HepG2 (cell line): Measurements from ENCODE around the gene NGEF. TPM values are rescaled to one million over a fixed set of nuclear protein-coding genes. Genes with fewer than 3 reads are reported as not detected.

ENCODE experiments used
- CREM ChIP-seq, 2 experiments: sonication (generic) in 1 of 2; formaldehyde crosslinking in 1 of 2; IDR thresholded peaks; 2 replicates each; pipeline versions ENCODE4 v1.4.0 to v1.6.1; 2016 to 2020; ENCODE audit warnings: antibody characterized with exemption in 1 of 2, mild to moderate bottlenecking in 1 of 2, missing genetic modification reagents in 1 of 2
- HOMEZ ChIP-seq: IDR thresholded peaks from 2 replicates; pipeline ENCODE4 v1.6.1; 2016; ENCODE audit warnings: low read depth
- IRF2 ChIP-seq: IDR thresholded peaks from 2 replicates; pipeline ENCODE4 v1.6.1; 2018; ENCODE audit warnings: missing genetic modification reagents, missing compliant biosample characterization
- MIER2 ChIP-seq: IDR thresholded peaks from 2 replicates; pipeline ENCODE4 v1.6.1; 2016; ENCODE audit warnings: missing biosample characterization, missing genetic modification reagents
- MTF2 ChIP-seq: sonication (generic); formaldehyde crosslinking; IDR thresholded peaks from 2 replicates; pipeline ENCODE4 v1.5.0; 2020; ENCODE audit warnings: missing genetic modification reagents, borderline replicate concordance
- NR2F2 ChIP-seq: IDR thresholded peaks from 2 replicates; pipeline ENCODE4 v1.6.1; 2012; ENCODE audit warnings: low read depth, inconsistent platforms, borderline replicate concordance
- RARA ChIP-seq: IDR thresholded peaks from 2 replicates; pipeline ENCODE4 v1.6.1; 2016; ENCODE audit warnings: missing genetic modification reagents, missing compliant biosample characterization
- SP2 ChIP-seq: sonication (generic); formaldehyde crosslinking; IDR thresholded peaks from 2 replicates; pipeline ENCODE4 v1.5.1; 2020; ENCODE audit warnings: mild to moderate bottlenecking, missing genetic modification reagents
- TRIM22 ChIP-seq: fragments of 450-650 bp; IDR thresholded peaks from 2 replicates; pipeline ENCODE4 v1.6.1; 2017
- TSC22D2 ChIP-seq: sonication (generic); formaldehyde crosslinking; IDR thresholded peaks from 2 replicates; pipeline ENCODE4 v1.5.1; 2020; ENCODE audit warnings: missing genetic modification reagents, mild to moderate bottlenecking, borderline replicate concordance
- ZFP90 ChIP-seq: sonication (generic); formaldehyde crosslinking; IDR thresholded peaks from 2 replicates; pipeline ENCODE4 v1.8.0; 2022; ENCODE audit warnings: missing genetic modification reagents, mild to moderate bottlenecking, inconsistent platforms, borderline replicate concordance
- ZNF207 ChIP-seq: fragments of 450-650 bp; IDR thresholded peaks from 2 replicates; pipeline ENCODE4 v1.6.1; 2016; ENCODE audit warnings: antibody characterized with exemption, borderline replicate concordance
- ZNF33A ChIP-seq: sonication (generic); formaldehyde crosslinking; IDR thresholded peaks from 2 replicates; pipeline ENCODE4 v1.5.1; 2020; ENCODE audit warnings: missing genetic modification reagents, mild to moderate bottlenecking, moderate library complexity, borderline replicate concordance
- ZNF414 ChIP-seq: sonication (generic); formaldehyde crosslinking; IDR thresholded peaks from 2 replicates; pipeline ENCODE4 v1.5.0; 2020; ENCODE audit warnings: missing genetic modification reagents
- ZNF878 ChIP-seq: sonication (generic); formaldehyde crosslinking; IDR thresholded peaks from 2 replicates; pipeline ENCODE4 v1.8.1; 2023; ENCODE audit warnings: mild to moderate bottlenecking, missing genetic modification reagents, moderate library complexity
- polyA plus RNA-seq, 8 experiments: library from polyadenylated mRNA; depleted of rRNA in 3 of 8; stranded (reverse) in 7 of 8; unstranded in 1 of 8; fragments of >200 nt; fragmentation: Illumina TruSeq in 4 of 8; extraction: Trizol in 4 of 8; gene quantifications; 2 replicates each; pipeline versions ENCODE4 v1.2.1 to v1.2.3, GENCODE V29; 2011 to 2016; ENCODE audit warnings: low read depth in 4 of 8, missing spikeins in 1 of 8, mixed read lengths in 1 of 8; ENCODE audit not compliant: insufficient read depth in 1 of 8
- total RNA-seq, 5 experiments: library from RNA; depleted of rRNA; stranded (reverse); fragments of >200 nt; fragmentation: Illumina TruSeq; extraction: Trizol; gene quantifications; 2 replicates each; pipeline ENCODE4 v1.2.3, GENCODE V29; 2016; ENCODE audit warnings: low read depth in 1 of 5
- TF ChIP-seq, protein P1 (sequence below), 2 experiments: fragments of 450-650 bp in 1 of 2; sonication (generic) in 1 of 2; formaldehyde crosslinking; IDR thresholded peaks; 2 replicates each; pipeline versions ENCODE4 v1.5.0 to v1.8.0; 2020 to 2022; ENCODE audit warnings: mild to moderate bottlenecking in 1 of 2, missing genetic modification reagents in 1 of 2
- TF ChIP-seq, protein P2 (sequence below): sonication (generic); formaldehyde crosslinking; IDR thresholded peaks from 2 replicates; pipeline ENCODE4 v1.8.1; 2022; ENCODE audit warnings: low read depth, mild to moderate bottlenecking, missing genetic modification reagents
- TF ChIP-seq, protein P3 (sequence below): sonication (generic); formaldehyde crosslinking; IDR thresholded peaks from 2 replicates; pipeline ENCODE4 v1.4.0; 2020; ENCODE audit warnings: missing genetic modification reagents, borderline replicate concordance

NGEF gene
- total and polyA plus RNA-seq, 2 of the 13 experiments (the other 11 are each of a cell fraction or from before 2014, with no cell fraction given): 14.4 to 36.9 TPM

GRCh38 chr2:232857158-232857563 lies 155.9 kb downstream of the NGEF start (continued):
- TF ChIP-seq TSC22D2 (CRISPR knock-in tag) (0 out of 2 replicates have a peak, but pooled peaks have one; percentile 36), ZNF878 (CRISPR knock-in tag) (peak; percentile 60; the same call in 1 of the 2 replicates), IRF2 (CRISPR knock-in tag) (peak; percentile 83; the same call in 1 of the 2 replicates), ZNF207 (no peak), HOMEZ (peak; percentile 98), MTF2 (CRISPR knock-in tag) (no peak), RARA (CRISPR knock-in tag) (peak; percentile 86), SP2 (no peak), TRIM22 (no peak), MIER2 (peak; percentile 65), ZFP90 (peak; percentile 53; the same call in 1 of the 2 replicates), ZNF414 (CRISPR knock-in tag) (peak; percentile 66; the same call in 1 of the 2 replicates), CREM (IDR thresholded peaks at IDR 0.05) (peak; percentile 68; the same call in 1 of the 2 replicates), CREM (CRISPR knock-in tag; IDR thresholded peaks at IDR 0.05) (no peak), NR2F2 (peak; percentile 66; the same call in 1 of the 2 replicates), ZNF33A (no peak)
- TF ChIP-seq, protein P1, sequence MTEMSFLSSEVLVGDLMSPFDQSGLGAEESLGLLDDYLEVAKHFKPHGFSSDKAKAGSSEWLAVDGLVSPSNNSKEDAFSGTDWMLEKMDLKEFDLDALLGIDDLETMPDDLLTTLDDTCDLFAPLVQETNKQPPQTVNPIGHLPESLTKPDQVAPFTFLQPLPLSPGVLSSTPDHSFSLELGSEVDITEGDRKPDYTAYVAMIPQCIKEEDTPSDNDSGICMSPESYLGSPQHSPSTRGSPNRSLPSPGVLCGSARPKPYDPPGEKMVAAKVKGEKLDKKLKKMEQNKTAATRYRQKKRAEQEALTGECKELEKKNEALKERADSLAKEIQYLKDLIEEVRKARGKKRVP (CRISPR knock-in tag; IDR thresholded peaks at IDR 0.05): peak; percentile 68 to 100; a peak in 2 of 4 replicates
- TF ChIP-seq, protein P2, sequence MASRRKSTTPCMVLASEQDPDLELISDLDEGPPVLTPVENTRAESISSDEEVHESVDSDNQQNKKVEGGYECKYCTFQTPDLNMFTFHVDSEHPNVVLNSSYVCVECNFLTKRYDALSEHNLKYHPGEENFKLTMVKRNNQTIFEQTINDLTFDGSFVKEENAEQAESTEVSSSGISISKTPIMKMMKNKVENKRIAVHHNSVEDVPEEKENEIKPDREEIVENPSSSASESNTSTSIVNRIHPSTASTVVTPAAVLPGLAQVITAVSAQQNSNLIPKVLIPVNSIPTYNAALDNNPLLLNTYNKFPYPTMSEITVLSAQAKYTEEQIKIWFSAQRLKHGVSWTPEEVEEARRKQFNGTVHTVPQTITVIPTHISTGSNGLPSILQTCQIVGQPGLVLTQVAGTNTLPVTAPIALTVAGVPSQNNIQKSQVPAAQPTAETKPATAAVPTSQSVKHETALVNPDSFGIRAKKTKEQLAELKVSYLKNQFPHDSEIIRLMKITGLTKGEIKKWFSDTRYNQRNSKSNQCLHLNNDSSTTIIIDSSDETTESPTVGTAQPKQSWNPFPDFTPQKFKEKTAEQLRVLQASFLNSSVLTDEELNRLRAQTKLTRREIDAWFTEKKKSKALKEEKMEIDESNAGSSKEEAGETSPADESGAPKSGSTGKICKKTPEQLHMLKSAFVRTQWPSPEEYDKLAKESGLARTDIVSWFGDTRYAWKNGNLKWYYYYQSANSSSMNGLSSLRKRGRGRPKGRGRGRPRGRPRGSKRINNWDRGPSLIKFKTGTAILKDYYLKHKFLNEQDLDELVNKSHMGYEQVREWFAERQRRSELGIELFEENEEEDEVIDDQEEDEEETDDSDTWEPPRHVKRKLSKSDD (CRISPR knock-in tag): peak; percentile 60; the same call in 1 of the 2 replicates
- TF ChIP-seq, protein P3, sequence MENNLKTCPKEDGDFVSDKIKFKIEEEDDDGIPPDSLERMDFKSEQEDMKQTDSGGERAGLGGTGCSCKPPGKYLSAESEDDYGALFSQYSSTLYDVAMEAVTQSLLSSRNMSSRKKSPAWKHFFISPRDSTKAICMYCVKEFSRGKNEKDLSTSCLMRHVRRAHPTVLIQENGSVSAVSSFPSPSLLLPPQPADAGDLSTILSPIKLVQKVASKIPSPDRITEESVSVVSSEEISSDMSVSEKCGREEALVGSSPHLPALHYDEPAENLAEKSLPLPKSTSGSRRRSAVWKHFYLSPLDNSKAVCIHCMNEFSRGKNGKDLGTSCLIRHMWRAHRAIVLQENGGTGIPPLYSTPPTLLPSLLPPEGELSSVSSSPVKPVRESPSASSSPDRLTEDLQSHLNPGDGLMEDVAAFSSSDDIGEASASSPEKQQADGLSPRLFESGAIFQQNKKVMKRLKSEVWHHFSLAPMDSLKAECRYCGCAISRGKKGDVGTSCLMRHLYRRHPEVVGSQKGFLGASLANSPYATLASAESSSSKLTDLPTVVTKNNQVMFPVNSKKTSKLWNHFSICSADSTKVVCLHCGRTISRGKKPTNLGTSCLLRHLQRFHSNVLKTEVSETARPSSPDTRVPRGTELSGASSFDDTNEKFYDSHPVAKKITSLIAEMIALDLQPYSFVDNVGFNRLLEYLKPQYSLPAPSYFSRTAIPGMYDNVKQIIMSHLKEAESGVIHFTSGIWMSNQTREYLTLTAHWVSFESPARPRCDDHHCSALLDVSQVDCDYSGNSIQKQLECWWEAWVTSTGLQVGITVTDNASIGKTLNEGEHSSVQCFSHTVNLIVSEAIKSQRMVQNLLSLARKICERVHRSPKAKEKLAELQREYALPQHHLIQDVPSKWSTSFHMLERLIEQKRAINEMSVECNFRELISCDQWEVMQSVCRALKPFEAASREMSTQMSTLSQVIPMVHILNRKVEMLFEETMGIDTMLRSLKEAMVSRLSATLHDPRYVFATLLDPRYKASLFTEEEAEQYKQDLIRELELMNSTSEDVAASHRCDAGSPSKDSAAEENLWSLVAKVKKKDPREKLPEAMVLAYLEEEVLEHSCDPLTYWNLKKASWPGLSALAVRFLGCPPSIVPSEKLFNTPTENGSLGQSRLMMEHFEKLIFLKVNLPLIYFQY (CRISPR knock-in tag): peak; percentile 52; the same call in 1 of the 2 replicates
